ENCODE data around the gene KCNQ4. TPM values are rescaled to one million over a fixed set of nuclear protein-coding genes. Genes with fewer than 3 reads are reported as not detected.

Gene KCNQ4
- total RNA-seq, 3 donors from 2014 or later (not counting 1 experiment from before 2014, with no cell fraction given), result 0.14 to 0.45 (median 0.35) TPM

DNA sequence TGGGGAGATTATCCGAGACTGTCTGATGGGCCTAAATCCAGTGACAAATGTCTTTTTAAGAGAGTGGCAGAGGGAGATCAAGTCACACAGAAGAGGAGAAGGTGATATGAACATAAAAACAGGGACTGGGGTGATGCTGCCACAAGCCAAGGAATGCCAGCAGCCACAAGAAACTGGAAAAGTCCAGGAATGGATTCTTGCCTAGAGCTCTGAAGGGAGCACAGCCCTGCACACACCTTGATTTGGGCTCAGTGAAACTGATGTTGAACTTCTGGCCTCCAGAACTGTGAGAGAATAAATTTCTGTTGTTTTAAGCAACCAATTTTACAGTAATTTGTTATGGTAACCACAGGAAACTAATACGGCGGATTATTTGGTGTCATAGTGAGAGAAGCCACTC lies 59.1 kb downstream of the KCNQ4 start:
- Histone ChIP-seq H3K4me1 (ENCODE audit: control insufficient read depth, insufficient read depth, low read length) (peaks cover 11% of the 10 kb centered on the region), H3K36me3 (ENCODE audit: control insufficient read depth, insufficient read depth, low read length) (no peaks in the 10 kb centered on the region), H3K27ac (ENCODE audit: low read length) (no peak overlapping the region), H3K4me3 (ENCODE audit: low read length) (no peak overlapping the region), H3K27me3 (ENCODE audit: control insufficient read depth, insufficient read depth, low read length) (no peaks in the 10 kb centered on the region), H3K9me3 (ENCODE audit: control insufficient read depth, insufficient read depth, low read length) (no peaks in the 10 kb centered on the region)
- Mint-ChIP-seq H3K4me3 (no peak overlapping the region), H3K4me1 (peaks cover 15 to 22% of the 10 kb centered on the region in 2 donors), H3K36me3 (no peaks in the 10 kb centered on the region), H3K27ac (no peak overlapping the region), H3K9me3 (no peaks in the 10 kb centered on the region), H3K27me3 (ENCODE audit: low read depth in 2 of 2) (no peaks in the 10 kb centered on the region)
- TF ChIP-seq, protein P1, sequence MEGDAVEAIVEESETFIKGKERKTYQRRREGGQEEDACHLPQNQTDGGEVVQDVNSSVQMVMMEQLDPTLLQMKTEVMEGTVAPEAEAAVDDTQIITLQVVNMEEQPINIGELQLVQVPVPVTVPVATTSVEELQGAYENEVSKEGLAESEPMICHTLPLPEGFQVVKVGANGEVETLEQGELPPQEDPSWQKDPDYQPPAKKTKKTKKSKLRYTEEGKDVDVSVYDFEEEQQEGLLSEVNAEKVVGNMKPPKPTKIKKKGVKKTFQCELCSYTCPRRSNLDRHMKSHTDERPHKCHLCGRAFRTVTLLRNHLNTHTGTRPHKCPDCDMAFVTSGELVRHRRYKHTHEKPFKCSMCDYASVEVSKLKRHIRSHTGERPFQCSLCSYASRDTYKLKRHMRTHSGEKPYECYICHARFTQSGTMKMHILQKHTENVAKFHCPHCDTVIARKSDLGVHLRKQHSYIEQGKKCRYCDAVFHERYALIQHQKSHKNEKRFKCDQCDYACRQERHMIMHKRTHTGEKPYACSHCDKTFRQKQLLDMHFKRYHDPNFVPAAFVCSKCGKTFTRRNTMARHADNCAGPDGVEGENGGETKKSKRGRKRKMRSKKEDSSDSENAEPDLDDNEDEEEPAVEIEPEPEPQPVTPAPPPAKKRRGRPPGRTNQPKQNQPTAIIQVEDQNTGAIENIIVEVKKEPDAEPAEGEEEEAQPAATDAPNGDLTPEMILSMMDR (IDR thresholded peaks at IDR 0.05), result no peak
- intact Hi-C loops (cut with micrococcal nuclease), result no loop called here
- ATAC-seq (no peak), DNase-seq (no peak)
- 90% methylated on average over 3 of the region's 3 CpGs for WGBS (ENCODE audit: insufficient coverage)

- Histone ChIP-seq H3K4me3 (ENCODE audit: low read length) (no peak overlapping the region), H3K36me3 (ENCODE audit: control insufficient read depth, insufficient read depth, low read length) (no peaks in the 10 kb centered on the region), H3K27ac (ENCODE audit: low read length) (no peak overlapping the region), H3K4me1 (ENCODE audit: control insufficient read depth, insufficient read depth, low read length) (peaks cover 11% of the 10 kb centered on the region), H3K9me3 (ENCODE audit: control insufficient read depth, insufficient read depth, low read length) (no peaks in the 10 kb centered on the region), H3K27me3 (ENCODE audit: control insufficient read depth, insufficient read depth, low read length) (no peaks in the 10 kb centered on the region)
- no peaks in the 10 kb centered on the region for H3K36me3 Mint-ChIP-seq
- no peaks in the 10 kb centered on the region for H3K9me3 Mint-ChIP-seq
- no peak overlapping the region for H3K4me3 Mint-ChIP-seq
- H3K27me3 Mint-ChIP-seq (ENCODE audit: low read depth in 2 of 2), result no peaks in the 10 kb centered on the region
- 80% methylated on average over 5 of the region's 5 CpGs for WGBS (ENCODE audit: insufficient coverage)
- intact Hi-C loops (cut with micrococcal nuclease), result no loop called here
- H3K27ac Mint-ChIP-seq, result peak overlapping the region in 1 of 2 donors; percentile 5
- no peak for DNase-seq
- peaks cover 15 to 22% of the 10 kb centered on the region in 2 donors for H3K4me1 Mint-ChIP-seq
- ATAC-seq, result no peak
- TF ChIP-seq, protein P1 (IDR thresholded peaks at IDR 0.05), result no peak
Observed at GRCh38 chr1:40844079-40844478, 60.5 kb downstream of the KCNQ4 start.

DNA sequence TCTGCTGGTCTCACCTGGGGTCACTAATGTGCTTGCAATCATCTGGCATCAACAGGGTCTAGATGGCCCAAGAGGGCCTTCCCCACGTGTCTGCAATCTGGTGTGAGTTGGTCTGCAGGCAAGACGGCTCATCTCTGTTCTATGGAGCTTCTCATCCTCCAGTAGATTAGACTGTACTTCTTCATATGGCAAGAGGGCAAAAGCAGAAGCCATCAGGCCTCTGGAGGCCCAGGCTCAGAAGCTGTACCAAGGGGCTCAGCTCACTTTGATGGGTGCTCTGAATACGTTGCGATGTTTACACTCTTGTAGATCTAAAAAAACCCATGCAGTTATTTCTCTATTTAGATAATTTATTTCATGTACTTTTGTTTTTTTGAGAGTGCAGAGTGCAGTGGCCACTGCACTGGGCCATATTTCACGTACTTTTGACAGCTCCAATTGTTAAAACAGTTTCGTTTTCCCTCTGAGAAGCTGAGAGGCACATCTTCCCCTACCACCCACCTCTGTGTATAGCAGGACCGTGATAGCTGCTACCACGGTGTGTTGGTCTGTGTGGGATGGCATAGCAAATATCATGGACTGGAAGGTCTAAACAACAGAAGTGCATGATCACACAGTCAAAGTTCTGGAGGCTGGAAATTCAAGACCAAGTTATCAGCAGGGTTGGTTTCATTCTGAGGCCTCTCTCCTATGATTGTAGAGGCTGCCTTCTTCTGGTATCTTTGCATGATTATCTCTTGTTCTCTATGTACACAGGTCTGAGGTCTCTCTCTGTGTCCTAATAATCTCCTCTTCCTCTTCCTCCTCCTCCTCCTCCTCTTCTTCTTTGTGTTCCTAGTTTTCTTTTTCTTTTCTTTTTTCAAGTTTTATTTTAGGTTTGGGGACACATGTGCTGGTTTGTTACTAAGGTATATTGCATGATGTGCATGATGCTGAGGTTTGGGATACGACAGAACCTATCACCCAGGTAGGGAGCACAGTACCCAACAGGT lies 61.6 kb downstream of the KCNQ4 start:
- peak; percentile 62 to 70 (median 64) for ATAC-seq
- Mint-ChIP-seq H3K27ac (peak overlapping the region; percentile 4 to 48), H3K27me3 (ENCODE audit: low read depth in 2 of 2) (no peaks in the 10 kb centered on the region), H3K36me3 (no peaks in the 10 kb centered on the region), H3K4me3 (peak overlapping the region; percentile 71), H3K9me3 (no peaks in the 10 kb centered on the region), H3K4me1 (peaks cover 19 to 25% of the 10 kb centered on the region in 2 donors)
- Histone ChIP-seq H3K27me3 (ENCODE audit: control insufficient read depth, insufficient read depth, low read length) (no peaks in the 10 kb centered on the region), H3K4me3 (ENCODE audit: low read length) (no peak overlapping the region), H3K36me3 (ENCODE audit: control insufficient read depth, insufficient read depth, low read length) (no peaks in the 10 kb centered on the region), H3K4me1 (ENCODE audit: control insufficient read depth, insufficient read depth, low read length) (peaks cover 13% of the 10 kb centered on the region), H3K9me3 (ENCODE audit: control insufficient read depth, insufficient read depth, low read length) (no peaks in the 10 kb centered on the region), H3K27ac (ENCODE audit: low read length) (peak overlapping the region; percentile 4)
- TF ChIP-seq, protein P1 (IDR thresholded peaks at IDR 0.05), result no peak
- DNase-seq, result peak in 1 of 2 donors; percentile 38
- 44% methylated on average over 8 of the region's 9 CpGs for WGBS (ENCODE audit: insufficient coverage)
- intact Hi-C loops (cut with micrococcal nuclease), result no loop called here

Data from natural killer cell (primary cell).